Subcutaneous abdominal adipose tissue (tissue), 5 donors: ENCODE measurements around the gene PIP5K1B.
A peak's percentile ranks its signal among the peaks of the same experiment; 100 is the strongest.
"Not testable (repeated sequence)": the region's sequence is repeated elsewhere in the genome, so short reads cannot be mapped to it uniquely, and the experiment has no call there.

Experiments used
- H3K27ac ChIP-seq: one replicate; pipeline ENCODE4 v1.7.0; 2013; ENCODE audit warnings: low read depth, mild to moderate bottlenecking, inconsistent platforms, low read length, moderate library complexity
- H3K27me3 ChIP-seq, 5 donors: one replicate each; pipeline ENCODE4 v1.7.0; 2013; ENCODE audit warnings: low read length in 5 of 5, inconsistent platforms in 1 of 5; ENCODE audit not compliant: control insufficient read depth in 5 of 5, insufficient read depth in 4 of 5
- H3K36me3 ChIP-seq, 5 donors: one replicate each; pipeline ENCODE4 v1.7.0; 2013; ENCODE audit warnings: low read length in 5 of 5; ENCODE audit not compliant: control insufficient read depth in 5 of 5, insufficient read depth in 5 of 5
- H3K4me1 ChIP-seq, 5 donors: one replicate each; pipeline ENCODE4 v1.7.0; 2013; ENCODE audit warnings: low read length in 5 of 5, mild to moderate bottlenecking in 3 of 5, moderate library complexity in 1 of 5; ENCODE audit not compliant: control insufficient read depth in 5 of 5, insufficient read depth in 5 of 5
- H3K4me3 ChIP-seq, 5 donors: one replicate each; pipeline ENCODE4 v1.7.0; 2013; ENCODE audit warnings: low read length in 5 of 5, low read depth in 1 of 5
- H3K9ac ChIP-seq, 5 donors: one replicate each; pipeline ENCODE4 v1.7.0; 2013; ENCODE audit warnings: low read length in 5 of 5, mild to moderate bottlenecking in 4 of 5, moderate library complexity in 3 of 5
- H3K9me3 ChIP-seq, 5 donors: one replicate each; pipeline ENCODE4 v1.7.0; 2013; ENCODE audit warnings: low read length in 5 of 5; ENCODE audit not compliant: control insufficient read depth in 5 of 5
- donor health status: healthy.
- donor health status: healthy.
- donor health status: healthy.
- donor health status: healthy.
- donor health status: healthy.

The PIP5K1B gene

DNA sequence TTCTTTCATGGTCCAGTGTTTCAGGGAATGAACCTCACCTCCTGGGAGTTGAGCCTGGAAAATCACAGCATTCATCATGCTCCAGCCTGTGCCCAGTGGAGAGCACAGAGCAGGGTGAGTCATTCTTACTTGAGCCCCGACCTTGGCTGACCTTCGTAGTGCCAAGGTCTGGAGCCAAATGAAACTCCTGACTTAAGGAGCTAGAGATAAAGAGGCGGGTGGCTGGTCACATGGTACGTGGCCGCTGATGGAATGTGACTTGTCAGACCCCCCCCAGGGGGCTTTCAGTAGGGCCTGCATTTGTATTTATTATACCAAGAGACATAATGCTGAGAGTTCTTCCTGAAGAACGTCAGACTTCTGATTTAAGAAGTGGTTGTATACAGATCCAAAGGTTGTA, 15.0 kb upstream of the PIP5K1B start:
- Histone ChIP-seq H3K27me3 (peaks cover 0 to 4% (median 0%) of the 10 kb centered on the region in 5 donors), H3K27ac (no peak overlapping the region), H3K4me3 (no peak overlapping the region), H3K36me3 (no peaks in the 10 kb centered on the region), H3K9me3 (no peaks in the 10 kb centered on the region), H3K9ac (no peak overlapping the region), H3K4me1 (no peaks in the 10 kb centered on the region)

DNA sequence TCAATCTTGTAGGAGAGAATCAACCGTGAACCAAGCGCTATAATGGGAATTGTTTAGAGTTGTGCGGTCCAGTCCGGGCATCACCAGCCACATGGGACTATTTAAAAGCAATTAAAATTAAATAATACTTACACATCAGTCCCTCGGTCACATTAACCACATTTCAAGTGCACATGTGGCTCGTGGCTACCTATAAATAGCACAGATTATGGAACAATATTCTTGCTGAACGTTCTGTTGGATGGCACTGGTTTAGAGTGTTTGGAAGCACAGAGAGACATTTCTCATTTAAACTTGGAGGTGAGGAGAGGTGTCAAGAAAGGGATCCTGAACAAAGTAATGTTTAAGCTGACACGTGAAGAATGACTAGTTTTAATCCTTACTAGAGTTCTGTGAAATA, 12.5 kb upstream of the PIP5K1B start:
- H3K4me3 ChIP-seq: no peak overlapping the region
- H3K9me3 ChIP-seq: no peaks in the 10 kb centered on the region
- no peak overlapping the region for H3K27ac ChIP-seq
- H3K9ac ChIP-seq: no peak overlapping the region
- no peaks in the 10 kb centered on the region for H3K36me3 ChIP-seq
- H3K4me1 ChIP-seq: no peaks in the 10 kb centered on the region
- no peaks in the 10 kb centered on the region for H3K27me3 ChIP-seq

DNA sequence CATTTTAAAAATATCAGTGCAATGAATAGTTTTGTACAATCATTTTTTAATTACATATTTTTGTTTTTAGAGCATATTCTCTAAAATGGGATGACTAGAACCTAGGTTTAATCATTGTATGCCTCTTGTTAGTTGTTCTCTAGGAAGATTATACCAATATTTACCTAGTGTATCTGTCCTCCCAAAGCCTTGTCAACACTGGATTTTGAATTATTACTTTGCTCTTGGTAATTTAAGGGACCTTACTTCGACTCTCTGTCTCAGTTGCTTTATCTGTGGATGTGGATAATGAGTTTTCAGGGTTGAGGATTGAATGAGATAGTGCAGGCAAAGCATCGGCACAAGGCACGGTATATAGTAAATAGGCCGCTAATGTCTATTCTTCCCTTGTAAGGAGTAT, 10.9 kb upstream of the PIP5K1B start:
- Histone ChIP-seq H3K9me3 (no peaks in the 10 kb centered on the region), H3K9ac (no peak overlapping the region), H3K4me1 (no peaks in the 10 kb centered on the region), H3K27me3 (no peaks in the 10 kb centered on the region), H3K4me3 (no peak overlapping the region), H3K36me3 (no peaks in the 10 kb centered on the region), H3K27ac (no peak overlapping the region)

DNA sequence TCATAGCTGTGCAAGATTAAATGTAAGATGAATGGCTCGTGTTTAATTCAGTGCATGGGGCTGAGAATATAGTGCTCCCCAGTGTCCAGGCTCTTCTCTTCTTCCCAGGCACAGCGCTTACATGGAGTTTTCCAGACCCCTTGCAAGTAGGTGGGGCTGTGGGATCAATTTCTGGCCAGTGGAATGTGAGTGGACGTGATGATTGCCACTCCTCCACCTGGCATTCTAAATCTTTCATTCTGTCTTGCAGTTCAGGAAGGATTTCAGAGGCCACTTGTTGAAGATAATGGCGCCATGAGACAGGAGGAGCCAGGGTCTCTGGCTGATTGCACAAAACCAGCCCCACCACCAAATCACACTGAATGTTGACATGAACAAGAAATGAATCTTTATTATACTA, 7.2 kb upstream of the PIP5K1B start:
- H3K4me1 ChIP-seq: no peaks in the 10 kb centered on the region
- no peaks in the 10 kb centered on the region for H3K9me3 ChIP-seq
- peaks cover 0 to 6% (median 0%) of the 10 kb centered on the region in 5 donors for H3K27me3 ChIP-seq
- no peak overlapping the region for H3K9ac ChIP-seq
- H3K4me3 ChIP-seq: no peak overlapping the region
- H3K36me3 ChIP-seq: no peaks in the 10 kb centered on the region
- H3K27ac ChIP-seq: no peak overlapping the region

DNA sequence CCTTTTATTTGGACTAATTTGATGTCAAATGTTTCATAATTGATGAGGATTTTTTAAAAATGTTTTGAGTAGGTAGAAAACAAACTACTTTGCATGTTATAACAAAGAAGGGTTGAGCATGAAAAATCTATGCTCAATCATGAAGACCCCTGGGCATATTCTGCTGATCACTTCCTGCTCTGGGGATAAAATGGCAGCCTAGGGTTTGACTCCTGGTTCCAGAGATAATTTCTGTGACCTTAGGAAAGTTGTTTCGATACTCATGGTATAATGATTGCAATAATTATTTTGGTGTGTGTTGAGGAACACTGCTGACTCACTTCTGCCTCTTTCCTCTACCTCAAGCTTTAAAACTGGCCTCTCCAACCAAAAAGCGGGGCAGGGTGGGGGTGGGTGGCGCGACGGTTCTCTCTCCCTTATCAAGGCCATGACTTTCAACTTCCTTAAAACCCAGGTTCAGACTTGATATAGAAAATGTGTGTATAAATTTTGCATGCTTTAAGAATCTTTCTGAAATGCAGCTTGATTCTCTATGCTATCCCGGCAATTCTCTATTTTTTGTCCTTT, 6.0 kb upstream of the PIP5K1B start:
- Histone ChIP-seq H3K36me3 (no peaks in the 10 kb centered on the region), H3K4me3 (no peak overlapping the region), H3K27me3 (peaks cover 0 to 6% (median 0%) of the 10 kb centered on the region in 5 donors), H3K9me3 (no peaks in the 10 kb centered on the region), H3K27ac (no peak overlapping the region), H3K9ac (no peak overlapping the region), H3K4me1 (no peaks in the 10 kb centered on the region)

DNA sequence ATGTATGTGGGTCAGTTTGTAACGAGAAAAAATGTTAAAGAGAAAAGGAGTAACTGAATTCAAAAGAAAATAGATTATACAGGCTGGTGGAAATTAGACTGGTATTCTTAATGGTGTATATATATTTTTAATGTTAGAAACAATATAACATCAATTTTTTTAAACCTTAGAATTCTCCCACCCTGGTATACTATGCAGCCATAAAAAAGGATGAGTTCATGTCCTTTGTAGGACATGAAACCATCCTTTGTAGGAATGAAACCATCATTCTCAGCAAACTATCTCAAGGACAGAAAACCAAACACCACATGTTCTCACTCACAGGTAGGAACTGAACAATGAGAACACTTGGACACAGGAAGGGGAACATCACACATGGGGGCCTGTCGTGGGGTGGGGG, 5.4 kb upstream of the PIP5K1B start:
- not testable (repeated sequence) for H3K27ac ChIP-seq, H3K36me3 ChIP-seq, H3K4me1 ChIP-seq, H3K9ac ChIP-seq, H3K4me3 ChIP-seq, H3K9me3 ChIP-seq
- H3K27me3 ChIP-seq: peaks cover 0 to 11% (median 0%) of the 10 kb centered on the region in 5 donors

DNA sequence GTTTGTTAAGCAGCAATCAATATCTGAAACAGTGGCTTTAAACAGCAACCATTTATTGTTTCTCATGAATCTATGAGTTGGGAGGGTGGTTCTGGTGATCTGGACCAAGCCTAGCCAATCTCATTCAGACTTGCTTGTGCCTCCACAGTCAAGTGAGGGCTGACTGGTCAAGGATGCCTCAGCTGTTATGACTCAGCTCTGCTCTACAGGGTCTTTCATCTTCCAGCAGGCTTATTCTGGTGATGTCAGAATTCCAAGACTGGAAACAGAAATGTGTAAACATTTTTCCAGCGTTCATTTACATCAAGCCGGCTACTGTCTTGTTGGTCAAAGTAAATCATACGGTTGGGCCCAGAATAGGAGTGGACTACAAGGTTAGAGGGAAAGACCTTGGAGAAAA, 2.5 kb upstream of the PIP5K1B start:
- H3K9ac ChIP-seq: no peak overlapping the region
- H3K4me3 ChIP-seq: no peak overlapping the region
- H3K9me3 ChIP-seq: no peaks in the 10 kb centered on the region
- H3K36me3 ChIP-seq: no peaks in the 10 kb centered on the region
- H3K27ac ChIP-seq: no peak overlapping the region
- peaks cover 0 to 24% (median 5%) of the 10 kb centered on the region in 5 donors for H3K27me3 ChIP-seq
- H3K4me1 ChIP-seq: peaks cover 0 to 25% (median 20%) of the 10 kb centered on the region in 5 donors

DNA sequence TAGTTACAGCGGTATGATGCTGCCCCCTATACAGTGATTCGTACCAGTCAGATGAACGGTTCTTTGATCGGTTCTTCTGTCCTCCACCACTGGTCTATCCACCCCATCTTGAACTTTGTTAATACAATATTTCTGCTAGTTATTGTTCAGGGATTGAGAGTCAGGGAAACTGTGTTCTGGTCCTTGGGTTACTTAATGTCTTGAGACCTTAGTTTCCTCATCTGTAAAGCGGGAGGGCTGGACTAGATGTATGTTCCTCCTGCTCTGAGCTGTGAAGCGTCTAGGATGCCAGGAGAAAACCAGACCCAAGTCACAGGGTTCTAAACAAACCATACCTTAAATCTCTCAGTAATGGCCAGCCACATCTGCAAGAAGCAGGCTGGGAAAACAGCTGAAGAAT, 1.4 kb upstream of the PIP5K1B start:
- Histone ChIP-seq H3K27ac (no peak overlapping the region), H3K4me1 (peaks cover 0 to 25% (median 20%) of the 10 kb centered on the region in 5 donors), H3K9me3 (no peaks in the 10 kb centered on the region), H3K36me3 (no peaks in the 10 kb centered on the region), H3K4me3 (no peak overlapping the region), H3K9ac (no peak overlapping the region), H3K27me3 (peaks cover 3 to 32% (median 7%) of the 10 kb centered on the region in 5 donors)

DNA sequence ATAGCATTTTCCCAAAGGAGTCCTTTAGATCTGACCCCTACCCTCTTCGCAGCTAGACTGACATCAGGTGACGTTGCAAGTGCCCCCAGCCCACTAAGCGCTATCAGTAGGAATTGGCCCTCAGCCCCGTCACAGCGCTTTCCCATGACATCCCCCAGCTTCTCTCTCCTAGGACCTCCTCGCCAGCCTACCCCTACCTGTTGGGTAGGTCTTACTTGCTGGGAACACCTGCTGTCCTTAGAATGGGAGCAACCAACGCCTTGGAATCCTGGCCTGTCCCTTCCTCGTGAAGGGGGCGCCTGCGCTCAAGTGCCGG, 584 bp upstream of the PIP5K1B start:
- H3K27ac ChIP-seq: no peak overlapping the region
- peaks cover 3 to 32% (median 9%) of the 10 kb centered on the region in 5 donors for H3K27me3 ChIP-seq
- H3K4me1 ChIP-seq: peaks cover 0 to 25% (median 20%) of the 10 kb centered on the region in 5 donors
- H3K9ac ChIP-seq: peak overlapping the region in 1 of 5 donors; percentile 32
- no peaks in the 10 kb centered on the region for H3K36me3 ChIP-seq
- no peaks in the 10 kb centered on the region for H3K9me3 ChIP-seq
- peak overlapping the region; percentile 35 to 78 (median 66) for H3K4me3 ChIP-seq

DNA sequence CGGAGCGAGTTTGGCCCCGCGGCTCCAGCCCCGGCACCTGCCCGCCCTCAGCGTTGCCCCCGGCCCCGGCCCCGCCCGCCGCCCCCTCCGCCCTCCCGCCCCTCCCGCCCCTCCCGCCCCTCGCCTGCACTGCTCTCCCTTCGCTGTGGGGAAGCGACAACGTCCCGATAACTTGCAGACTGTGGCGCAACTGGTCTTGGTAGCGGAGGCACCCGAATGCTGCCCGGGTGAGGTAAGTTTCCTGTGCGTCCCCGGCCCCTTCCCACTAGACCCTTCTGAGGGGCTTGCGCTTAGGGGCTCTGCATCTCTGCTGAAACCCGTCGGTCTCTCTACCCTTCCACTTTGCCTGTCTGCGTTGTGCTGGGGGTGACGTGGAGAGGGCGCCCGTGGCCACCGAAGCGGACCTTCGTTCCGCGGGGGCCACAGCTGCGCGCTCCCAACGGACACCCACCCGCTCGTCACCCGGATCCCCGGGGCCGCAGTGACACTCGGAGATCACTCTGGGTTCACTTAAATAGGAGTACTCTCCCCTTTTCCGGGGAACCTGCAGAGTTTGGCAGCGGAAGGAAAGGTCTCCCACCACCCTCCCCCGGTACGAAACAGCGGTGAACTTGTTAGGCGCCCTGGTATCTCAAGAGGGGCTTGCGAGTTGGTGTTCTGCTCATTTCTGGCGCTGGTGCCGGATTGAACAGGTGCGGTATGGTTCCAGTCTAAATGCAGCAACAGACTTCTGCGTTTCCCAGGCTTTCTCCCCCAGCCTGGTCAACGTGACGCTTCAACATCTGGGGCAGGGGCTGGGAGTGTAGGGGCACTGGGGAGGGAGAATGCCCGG, 707 bp downstream of the PIP5K1B start:
- Histone ChIP-seq H3K36me3 (no peaks in the 10 kb centered on the region), H3K9me3 (no peaks in the 10 kb centered on the region), H3K9ac (no peak overlapping the region), H3K4me1 (peaks cover 0 to 25% (median 20%) of the 10 kb centered on the region in 5 donors), H3K27ac (no peak overlapping the region), H3K4me3 (peak overlapping the region; percentile 66 to 85 (median 76)), H3K27me3 (peaks cover 3 to 32% (median 9%) of the 10 kb centered on the region in 5 donors)
